HepG2 (cell line): ENCODE data around the gene CACNA1G. TPM values are rescaled to one million over a fixed set of nuclear protein-coding genes. Genes with fewer than 3 reads are reported as not detected.

Experiments used
- EEA1 ChIP-seq: sonication (generic); formaldehyde crosslinking; IDR thresholded peaks from 2 replicates; pipeline ENCODE4 v1.5.1; 2020; ENCODE audit warnings: mild to moderate bottlenecking, missing genetic modification reagents, borderline replicate concordance
- FOXA1 ChIP-seq, 2 experiments: fragments of 450-650 bp in 1 of 2; sonication (generic) in 1 of 2; formaldehyde crosslinking in 1 of 2; IDR thresholded peaks; 2 replicates each; pipeline versions ENCODE4 v1.4.0 to v1.6.1; 2016 to 2020; ENCODE audit warnings: missing genetic modification reagents in 1 of 2
- HCFC1 ChIP-seq: fragments of 150-350 bp; IDR thresholded peaks from 2 replicates; pipeline ENCODE4 v1.6.1; 2014; ENCODE audit warnings: low read depth, low read length
- IRF2 ChIP-seq: IDR thresholded peaks from 2 replicates; pipeline ENCODE4 v1.6.1; 2018; ENCODE audit warnings: missing genetic modification reagents, missing compliant biosample characterization
- KLF6 ChIP-seq: IDR thresholded peaks from 2 replicates; pipeline ENCODE4 v1.8.0; 2016; ENCODE audit warnings: missing biosample characterization, missing genetic modification reagents
- MTERF4 ChIP-seq: sonication (generic); formaldehyde crosslinking; IDR thresholded peaks from 2 replicates; pipeline ENCODE4 v1.8.0; 2023; ENCODE audit warnings: mild to moderate bottlenecking, missing genetic modification reagents
- MXD1 ChIP-seq: sonication (generic); formaldehyde crosslinking; IDR thresholded peaks from 2 replicates; pipeline ENCODE4 v1.4.0; 2020; ENCODE audit warnings: mild to moderate bottlenecking, missing genetic modification reagents
- ONECUT2 ChIP-seq: sonication (generic); formaldehyde crosslinking; IDR thresholded peaks from 2 replicates; pipeline ENCODE4 v1.4.0; 2020; ENCODE audit warnings: missing genetic modification reagents
- SIN3A ChIP-seq: IDR thresholded peaks from 2 replicates; pipeline ENCODE4 v1.6.1; 2011; ENCODE audit warnings: low read depth, mild to moderate bottlenecking, control low read depth, low read length, borderline replicate concordance
- SRSF9 ChIP-seq: fragments of 200-400 bp; formaldehyde crosslinking; IDR thresholded peaks from 2 replicates; pipeline ENCODE4 v1.6.1; 2018; ENCODE audit warnings: borderline replicate concordance, mild to moderate bottlenecking, low read depth, low read length; ENCODE audit not compliant: insufficient read depth, poor library complexity, severe bottlenecking
- ZFAT ChIP-seq: sonication (generic); formaldehyde crosslinking; conservative IDR thresholded peaks from 2 replicates; pipeline ENCODE4 v1.8.1; 2023; ENCODE audit warnings: missing genetic modification reagents, inconsistent platforms
- ZNF235 ChIP-seq: sonication (generic); formaldehyde crosslinking; IDR thresholded peaks from 2 replicates; pipeline ENCODE4 v1.8.1; 2023; ENCODE audit warnings: mild to moderate bottlenecking, missing genetic modification reagents, borderline replicate concordance
- ZNF367 ChIP-seq: sonication (generic); formaldehyde crosslinking; IDR thresholded peaks from 2 replicates; pipeline ENCODE4 v1.4.0; 2020; ENCODE audit warnings: missing genetic modification reagents, borderline replicate concordance
- ZNF441 ChIP-seq: sonication (generic); formaldehyde crosslinking; IDR thresholded peaks from 2 replicates; pipeline ENCODE4 v1.7.0; 2021; ENCODE audit warnings: missing genetic modification reagents, borderline replicate concordance
- ZNF501 ChIP-seq: sonication (generic); formaldehyde crosslinking; IDR thresholded peaks from 2 replicates; pipeline ENCODE4 v1.5.1; 2020; ENCODE audit warnings: mild to moderate bottlenecking, moderate library complexity, missing genetic modification reagents
- ZNF781 ChIP-seq: sonication (generic); formaldehyde crosslinking; IDR thresholded peaks from 2 replicates; pipeline ENCODE4 v1.5.1; 2020; ENCODE audit warnings: borderline replicate concordance, mild to moderate bottlenecking, missing genetic modification reagents; ENCODE audit errors: not compliant biosample characterization
- polyA plus RNA-seq, 8 experiments: library from polyadenylated mRNA; depleted of rRNA in 3 of 8; stranded (reverse) in 7 of 8; unstranded in 1 of 8; fragments of >200 nt; fragmentation: Illumina TruSeq in 4 of 8; extraction: Trizol in 4 of 8; gene quantifications; 2 replicates each; pipeline versions ENCODE4 v1.2.1 to v1.2.3, GENCODE V29; 2011 to 2016; ENCODE audit warnings: low read depth in 4 of 8, missing spikeins in 1 of 8, mixed read lengths in 1 of 8; ENCODE audit not compliant: insufficient read depth in 1 of 8
- total RNA-seq, 5 experiments: library from RNA; depleted of rRNA; stranded (reverse); fragments of >200 nt; fragmentation: Illumina TruSeq; extraction: Trizol; gene quantifications; 2 replicates each; pipeline ENCODE4 v1.2.3, GENCODE V29; 2016; ENCODE audit warnings: low read depth in 1 of 5
- TF ChIP-seq, protein P1 (sequence below): sonication (generic); formaldehyde crosslinking; IDR thresholded peaks from 2 replicates; pipeline ENCODE4; 2020; ENCODE audit warnings: missing genetic modification reagents, mild to moderate bottlenecking, borderline replicate concordance
- TF ChIP-seq, protein P2 (sequence below): fragments of 450-650 bp; IDR thresholded peaks from 2 replicates; pipeline ENCODE4 v1.6.1; 2016
- TF ChIP-seq, protein P3 (sequence below): sonication (generic); formaldehyde crosslinking; IDR thresholded peaks from 2 replicates; pipeline ENCODE4 v1.4.0; 2020; ENCODE audit warnings: missing genetic modification reagents, mild to moderate bottlenecking, borderline replicate concordance

CACNA1G gene
- total and polyA plus RNA-seq, 2 of the 13 experiments (the other 11 are each of a cell fraction or from before 2014, with no cell fraction given), result 0.02 TPM; not detected in 1

DNA sequence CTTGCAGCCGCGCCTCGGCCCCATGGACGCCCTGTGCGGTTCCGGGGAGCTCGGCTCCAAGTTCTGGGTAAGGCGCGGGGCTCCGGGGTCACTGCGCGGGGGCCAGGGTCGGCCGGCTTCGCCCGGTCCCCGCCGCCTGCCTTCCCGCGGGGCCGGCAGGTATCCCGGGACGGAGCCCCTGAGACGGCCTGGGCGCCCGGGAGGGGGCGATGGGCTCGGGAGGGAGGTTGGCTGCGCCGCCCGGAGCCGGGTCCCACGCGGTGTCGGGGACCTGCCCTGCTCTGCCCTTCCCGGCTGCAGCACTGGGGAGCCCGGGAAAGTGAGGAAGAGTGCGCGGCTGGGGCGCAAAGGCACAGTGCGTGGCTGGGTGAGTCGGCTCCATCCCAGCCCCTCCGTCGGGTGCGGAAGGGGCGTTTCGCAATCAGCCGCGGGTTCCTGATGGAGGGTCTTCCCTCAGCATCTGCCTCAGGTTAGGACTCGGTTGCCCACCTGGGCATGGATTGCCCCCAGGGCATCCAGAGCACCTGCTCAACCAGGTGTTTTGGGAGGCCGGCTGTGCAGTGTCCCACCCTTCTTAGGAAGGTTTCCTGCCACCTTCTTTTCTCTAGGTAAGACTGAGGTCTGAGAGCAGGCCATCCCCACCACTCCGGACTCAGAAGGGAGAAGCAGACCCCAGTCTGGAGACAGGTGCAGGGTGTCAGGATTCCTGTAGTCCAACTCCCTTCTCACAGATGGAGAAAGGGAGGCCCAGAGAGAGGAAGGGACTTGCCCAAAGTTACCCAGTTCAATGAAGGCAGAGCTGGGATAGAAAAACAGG, 74.6 kb downstream of the CACNA1G start (continued):
- no peak for TF ChIP-seq FOXA1 (IDR thresholded peaks at IDR 0.05)
- no peak for TF ChIP-seq FOXA1 (CRISPR knock-in tag; IDR thresholded peaks at IDR 0.05)
- no peak for TF ChIP-seq EEA1 (CRISPR knock-in tag)
- no peak for TF ChIP-seq ZNF367 (CRISPR knock-in tag)
- TF ChIP-seq ZNF781 (CRISPR knock-in tag), result no peak
- no peak for TF ChIP-seq ONECUT2
- no peak for TF ChIP-seq IRF2 (CRISPR knock-in tag)
- TF ChIP-seq, protein P1, sequence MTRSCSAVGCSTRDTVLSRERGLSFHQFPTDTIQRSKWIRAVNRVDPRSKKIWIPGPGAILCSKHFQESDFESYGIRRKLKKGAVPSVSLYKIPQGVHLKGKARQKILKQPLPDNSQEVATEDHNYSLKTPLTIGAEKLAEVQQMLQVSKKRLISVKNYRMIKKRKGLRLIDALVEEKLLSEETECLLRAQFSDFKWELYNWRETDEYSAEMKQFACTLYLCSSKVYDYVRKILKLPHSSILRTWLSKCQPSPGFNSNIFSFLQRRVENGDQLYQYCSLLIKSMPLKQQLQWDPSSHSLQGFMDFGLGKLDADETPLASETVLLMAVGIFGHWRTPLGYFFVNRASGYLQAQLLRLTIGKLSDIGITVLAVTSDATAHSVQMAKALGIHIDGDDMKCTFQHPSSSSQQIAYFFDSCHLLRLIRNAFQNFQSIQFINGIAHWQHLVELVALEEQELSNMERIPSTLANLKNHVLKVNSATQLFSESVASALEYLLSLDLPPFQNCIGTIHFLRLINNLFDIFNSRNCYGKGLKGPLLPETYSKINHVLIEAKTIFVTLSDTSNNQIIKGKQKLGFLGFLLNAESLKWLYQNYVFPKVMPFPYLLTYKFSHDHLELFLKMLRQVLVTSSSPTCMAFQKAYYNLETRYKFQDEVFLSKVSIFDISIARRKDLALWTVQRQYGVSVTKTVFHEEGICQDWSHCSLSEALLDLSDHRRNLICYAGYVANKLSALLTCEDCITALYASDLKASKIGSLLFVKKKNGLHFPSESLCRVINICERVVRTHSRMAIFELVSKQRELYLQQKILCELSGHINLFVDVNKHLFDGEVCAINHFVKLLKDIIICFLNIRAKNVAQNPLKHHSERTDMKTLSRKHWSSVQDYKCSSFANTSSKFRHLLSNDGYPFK, result no peak
- TF ChIP-seq, protein P2, sequence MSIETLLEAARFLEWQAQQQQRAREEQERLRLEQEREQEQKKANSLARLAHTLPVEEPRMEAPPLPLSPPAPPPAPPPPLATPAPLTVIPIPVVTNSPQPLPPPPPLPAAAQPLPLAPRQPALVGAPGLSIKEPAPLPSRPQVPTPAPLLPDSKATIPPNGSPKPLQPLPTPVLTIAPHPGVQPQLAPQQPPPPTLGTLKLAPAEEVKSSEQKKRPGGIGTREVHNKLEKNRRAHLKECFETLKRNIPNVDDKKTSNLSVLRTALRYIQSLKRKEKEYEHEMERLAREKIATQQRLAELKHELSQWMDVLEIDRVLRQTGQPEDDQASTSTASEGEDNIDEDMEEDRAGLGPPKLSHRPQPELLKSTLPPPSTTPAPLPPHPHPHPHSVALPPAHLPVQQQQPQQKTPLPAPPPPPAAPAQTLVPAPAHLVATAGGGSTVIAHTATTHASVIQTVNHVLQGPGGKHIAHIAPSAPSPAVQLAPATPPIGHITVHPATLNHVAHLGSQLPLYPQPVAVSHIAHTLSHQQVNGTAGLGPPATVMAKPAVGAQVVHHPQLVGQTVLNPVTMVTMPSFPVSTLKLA, result no peak
- TF ChIP-seq HCFC1, result no peak
- TF ChIP-seq, protein P3, sequence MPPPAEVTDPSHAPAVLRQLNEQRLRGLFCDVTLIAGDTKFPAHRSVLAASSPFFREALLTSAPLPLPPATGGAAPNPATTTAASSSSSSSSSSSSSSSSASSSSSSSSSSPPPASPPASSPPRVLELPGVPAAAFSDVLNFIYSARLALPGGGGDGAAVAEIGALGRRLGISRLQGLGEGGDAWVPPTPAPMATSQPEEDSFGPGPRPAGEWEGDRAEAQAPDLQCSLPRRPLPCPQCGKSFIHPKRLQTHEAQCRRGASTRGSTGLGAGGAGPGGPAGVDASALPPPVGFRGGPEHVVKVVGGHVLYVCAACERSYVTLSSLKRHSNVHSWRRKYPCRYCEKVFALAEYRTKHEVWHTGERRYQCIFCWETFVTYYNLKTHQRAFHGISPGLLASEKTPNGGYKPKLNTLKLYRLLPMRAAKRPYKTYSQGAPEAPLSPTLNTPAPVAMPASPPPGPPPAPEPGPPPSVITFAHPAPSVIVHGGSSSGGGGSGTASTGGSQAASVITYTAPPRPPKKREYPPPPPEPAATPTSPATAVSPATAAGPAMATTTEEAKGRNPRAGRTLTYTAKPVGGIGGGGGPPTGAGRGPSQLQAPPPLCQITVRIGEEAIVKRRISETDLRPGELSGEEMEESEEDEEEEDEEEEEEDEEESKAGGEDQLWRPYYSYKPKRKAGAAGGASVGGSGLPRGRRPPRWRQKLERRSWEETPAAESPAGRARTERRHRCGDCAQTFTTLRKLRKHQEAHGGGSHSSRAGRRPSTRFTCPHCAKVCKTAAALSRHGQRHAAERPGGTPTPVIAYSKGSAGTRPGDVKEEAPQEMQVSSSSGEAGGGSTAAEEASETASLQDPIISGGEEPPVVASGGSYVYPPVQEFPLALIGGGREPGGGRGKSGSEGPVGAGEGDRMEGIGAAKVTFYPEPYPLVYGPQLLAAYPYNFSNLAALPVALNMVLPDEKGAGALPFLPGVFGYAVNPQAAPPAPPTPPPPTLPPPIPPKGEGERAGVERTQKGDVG (CRISPR knock-in tag), result no peak
- no peak for TF ChIP-seq MTERF4 (CRISPR knock-in tag)
- no peak for TF ChIP-seq ZNF235 (CRISPR knock-in tag)
- no peak for TF ChIP-seq SIN3A
- no peak for TF ChIP-seq ZFAT (CRISPR knock-in tag)
- TF ChIP-seq SRSF9, result no peak
- peak; percentile 29; the same call in 1 of the 2 replicates for TF ChIP-seq KLF6 (CRISPR knock-in tag)
- TF ChIP-seq MXD1, result no peak
- TF ChIP-seq ZNF501 (CRISPR knock-in tag), result no peak
- TF ChIP-seq ZNF441 (CRISPR knock-in tag), result no peak
